HG03378 (cell line): Measurements from ENCODE around the gene NKD2.
A peak's percentile ranks its signal among the peaks of the same experiment; 100 is the strongest.
"Not testable (repeated sequence)": the region's sequence is repeated elsewhere in the genome, so short reads cannot be mapped to it uniquely, and the experiment has no call there.

Experiments used
- ATAC-seq: cut with Tn5 transposase; IDR thresholded peaks from one replicate; pipeline ENCODE4 v1.9.1; 2021; ENCODE audit warnings: mild to moderate bottlenecking, moderate library complexity; ENCODE audit not compliant: unreplicated experiment

Gene NKD2, protein sequence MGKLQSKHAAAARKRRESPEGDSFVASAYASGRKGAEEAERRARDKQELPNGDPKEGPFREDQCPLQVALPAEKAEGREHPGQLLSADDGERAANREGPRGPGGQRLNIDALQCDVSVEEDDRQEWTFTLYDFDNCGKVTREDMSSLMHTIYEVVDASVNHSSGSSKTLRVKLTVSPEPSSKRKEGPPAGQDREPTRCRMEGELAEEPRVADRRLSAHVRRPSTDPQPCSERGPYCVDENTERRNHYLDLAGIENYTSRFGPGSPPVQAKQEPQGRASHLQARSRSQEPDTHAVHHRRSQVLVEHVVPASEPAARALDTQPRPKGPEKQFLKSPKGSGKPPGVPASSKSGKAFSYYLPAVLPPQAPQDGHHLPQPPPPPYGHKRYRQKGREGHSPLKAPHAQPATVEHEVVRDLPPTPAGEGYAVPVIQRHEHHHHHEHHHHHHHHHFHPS

DNA sequence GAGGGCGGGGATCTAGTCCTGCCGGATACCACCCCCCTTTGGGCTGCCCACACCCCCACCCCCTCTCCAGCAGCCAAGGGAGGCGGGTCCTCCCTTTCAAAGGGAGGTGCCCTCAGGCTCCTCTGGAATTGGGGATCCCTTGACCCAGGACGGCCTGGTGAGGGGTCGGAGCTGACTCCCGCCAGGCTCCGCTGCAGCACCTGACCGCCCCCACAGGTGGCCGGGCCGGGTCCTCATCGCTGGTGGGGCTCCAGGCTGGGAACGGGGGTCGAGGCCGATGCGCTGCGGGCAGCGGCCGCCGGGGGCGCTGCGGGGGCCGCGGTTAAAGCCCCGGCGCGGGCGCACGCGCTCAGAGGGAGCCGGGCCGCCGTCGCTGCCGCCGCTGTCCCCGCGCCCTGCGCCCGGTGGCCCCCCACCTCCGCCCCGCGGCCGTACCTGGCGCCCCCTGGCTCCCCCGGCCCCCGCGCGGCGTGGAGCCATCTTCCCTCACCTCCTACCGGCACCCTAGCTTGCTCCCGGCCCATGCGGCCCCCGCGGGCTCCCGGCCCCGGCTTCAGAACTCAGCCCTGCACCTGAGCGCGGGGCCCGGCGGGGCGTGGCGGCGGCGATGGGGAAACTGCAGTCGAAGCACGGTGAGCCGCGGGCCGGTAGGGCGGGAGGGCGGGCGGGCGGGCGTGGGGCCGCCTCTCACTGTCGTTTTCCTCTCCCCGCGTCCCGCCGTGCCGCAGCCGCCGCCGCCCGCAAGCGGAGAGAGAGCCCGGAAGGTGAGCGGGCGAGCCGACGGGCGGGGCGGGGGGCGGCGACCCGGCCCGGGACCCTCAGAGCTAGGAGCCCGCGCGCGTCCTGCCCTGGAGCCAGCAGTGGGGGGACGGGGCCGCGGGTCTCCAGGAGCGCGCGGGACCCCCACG is at the start of gene NKD2:
Gene NKD2, plus strand, starts transcription at position 352 of the 908 bp plus-strand sequence. Its CDS starts 256 bp downstream, at position 608.
- ATAC-seq, result no peak

GRCh38 chr5:959581-960531 is 48.7 kb upstream of the NKD2 start:
- ATAC-seq, result no peak

DNA sequence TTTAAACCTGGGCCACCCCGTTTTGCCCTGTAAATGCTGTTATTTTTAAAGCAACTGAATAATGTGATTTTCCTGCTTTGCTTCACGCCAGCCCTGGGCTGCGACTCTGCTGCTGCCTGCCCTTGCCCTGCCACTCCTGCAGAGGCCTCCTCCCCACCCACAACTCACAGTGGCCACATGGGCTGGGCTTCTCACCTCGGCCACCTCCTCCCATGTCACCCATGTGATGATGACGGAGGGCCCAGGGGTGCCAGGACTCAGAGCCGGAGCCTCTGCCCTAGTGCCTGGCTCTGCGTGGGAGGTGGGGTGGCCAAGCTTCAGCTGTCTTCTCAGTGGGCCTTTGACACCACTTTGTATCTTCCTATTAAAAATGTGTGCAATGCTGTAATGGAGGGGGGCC is 48.1 kb upstream of the NKD2 start:
- ATAC-seq, result no peak

- no peak for ATAC-seq
Measured at GRCh38 chr5:961002-961710, 47.4 kb upstream of the NKD2 start.

DNA sequence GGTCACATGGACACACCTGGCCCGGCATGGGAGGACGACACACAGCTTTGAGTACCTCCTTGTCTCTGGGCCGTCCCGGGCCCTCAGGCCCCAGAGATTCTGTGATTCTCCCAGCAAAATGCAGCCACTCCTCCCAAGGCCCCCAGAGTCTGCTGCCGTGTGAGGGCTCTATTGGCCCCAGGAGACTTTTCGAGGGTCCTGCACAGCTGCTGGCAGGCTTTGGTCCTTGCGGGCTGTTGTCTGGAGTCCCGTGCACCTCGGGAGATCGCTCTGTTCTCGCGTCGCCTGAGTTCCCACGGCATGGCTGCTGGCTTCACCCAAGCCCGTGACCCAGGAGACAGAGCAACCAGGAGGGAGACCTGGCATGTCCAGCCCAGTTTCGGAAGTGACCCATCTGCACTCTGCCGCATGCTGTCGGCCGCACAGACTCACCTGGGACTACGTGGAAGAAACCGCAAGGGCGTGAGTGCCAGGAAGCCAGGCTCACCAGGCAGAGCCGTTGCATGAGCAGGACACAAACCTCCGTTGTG is 46.8 kb upstream of the NKD2 start:
- no peak for ATAC-seq

GRCh38 chr5:962386-962785 is 46.2 kb upstream of the NKD2 start:
- ATAC-seq, result no peak

DNA sequence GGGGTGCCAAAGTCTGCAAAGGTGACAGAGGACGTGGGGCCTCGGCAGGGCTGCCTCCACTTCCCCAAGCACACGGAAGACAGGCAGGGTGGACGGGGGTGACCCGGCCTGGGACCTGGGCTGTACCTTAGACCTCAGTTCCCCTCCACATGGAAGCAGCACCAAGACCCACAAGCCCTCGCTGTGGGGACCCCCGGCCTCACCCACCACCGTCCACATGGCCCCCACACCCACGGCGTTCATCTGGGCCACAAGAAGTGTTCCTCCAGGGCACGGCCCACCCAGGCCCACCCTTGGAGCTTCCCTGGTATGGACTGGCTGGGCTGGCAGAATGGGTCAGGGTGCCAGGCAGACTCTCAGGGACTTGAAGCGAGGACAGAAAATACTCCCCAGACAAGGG is 45.8 kb upstream of the NKD2 start:
- no peak for ATAC-seq

GRCh38 chr5:963310-963672 is 45.3 kb upstream of the NKD2 start:
- ATAC-seq, result no peak

DNA sequence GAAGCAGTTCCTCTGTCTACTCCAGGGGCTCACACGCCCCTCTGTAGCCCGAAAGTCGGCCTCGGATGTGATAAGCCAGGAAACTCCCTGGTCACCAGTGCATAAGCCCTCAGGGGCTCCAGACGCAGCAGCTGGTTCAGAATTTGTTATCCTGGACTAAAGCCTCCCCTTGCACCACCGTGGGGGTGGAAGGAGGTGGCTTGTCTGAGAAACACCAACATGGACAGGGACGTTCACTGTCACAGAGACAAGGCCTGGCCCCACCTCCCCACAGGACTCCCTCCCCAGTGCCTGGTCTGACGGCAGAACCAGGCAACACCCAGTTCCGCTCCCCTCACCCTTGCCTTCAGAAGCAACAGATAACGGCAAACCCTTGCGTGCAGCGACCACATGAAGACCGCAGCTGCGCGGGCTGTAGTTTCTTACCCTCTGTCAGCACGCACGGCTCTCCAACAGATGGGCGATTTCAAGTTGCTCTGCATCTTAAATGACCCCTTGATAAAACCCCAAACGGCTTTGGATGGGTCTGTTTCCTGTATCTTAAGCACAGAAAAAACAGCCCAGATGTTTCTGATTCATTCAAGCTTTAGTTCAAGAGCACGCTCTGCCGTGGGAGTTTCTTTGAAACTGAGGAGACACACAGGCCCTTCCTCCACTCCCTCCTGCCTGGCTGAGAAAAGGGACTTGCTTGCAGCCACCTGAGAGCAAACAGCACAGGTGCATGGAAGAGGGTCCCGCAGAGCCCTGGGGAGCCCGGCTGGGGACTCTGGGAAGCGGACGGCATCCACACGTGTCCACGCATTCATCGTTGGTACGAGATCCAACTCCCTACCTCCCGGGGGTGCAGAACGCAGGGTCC is 44.7 kb upstream of the NKD2 start:
- peak; percentile 69 for ATAC-seq

DNA sequence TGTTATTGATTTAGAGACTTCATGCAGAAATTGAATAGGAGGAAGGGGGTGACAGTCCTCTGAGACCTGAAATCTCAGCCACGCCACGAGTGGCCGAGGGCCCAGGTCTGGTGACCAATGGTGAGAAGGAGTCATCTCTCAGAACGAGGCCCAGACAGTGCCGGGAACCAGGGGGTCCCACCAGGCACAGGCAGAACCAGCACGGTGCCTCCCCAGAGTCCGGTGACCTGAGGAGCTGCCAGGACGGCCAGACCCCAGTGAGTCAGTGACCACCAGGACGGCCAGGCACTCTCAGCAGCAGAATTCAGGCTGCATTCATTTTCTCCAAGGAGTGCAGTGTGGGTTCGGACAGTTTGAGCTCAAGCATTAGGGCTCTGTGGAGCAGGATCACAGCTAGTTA is 43.8 kb upstream of the NKD2 start:
- no peak for ATAC-seq

DNA sequence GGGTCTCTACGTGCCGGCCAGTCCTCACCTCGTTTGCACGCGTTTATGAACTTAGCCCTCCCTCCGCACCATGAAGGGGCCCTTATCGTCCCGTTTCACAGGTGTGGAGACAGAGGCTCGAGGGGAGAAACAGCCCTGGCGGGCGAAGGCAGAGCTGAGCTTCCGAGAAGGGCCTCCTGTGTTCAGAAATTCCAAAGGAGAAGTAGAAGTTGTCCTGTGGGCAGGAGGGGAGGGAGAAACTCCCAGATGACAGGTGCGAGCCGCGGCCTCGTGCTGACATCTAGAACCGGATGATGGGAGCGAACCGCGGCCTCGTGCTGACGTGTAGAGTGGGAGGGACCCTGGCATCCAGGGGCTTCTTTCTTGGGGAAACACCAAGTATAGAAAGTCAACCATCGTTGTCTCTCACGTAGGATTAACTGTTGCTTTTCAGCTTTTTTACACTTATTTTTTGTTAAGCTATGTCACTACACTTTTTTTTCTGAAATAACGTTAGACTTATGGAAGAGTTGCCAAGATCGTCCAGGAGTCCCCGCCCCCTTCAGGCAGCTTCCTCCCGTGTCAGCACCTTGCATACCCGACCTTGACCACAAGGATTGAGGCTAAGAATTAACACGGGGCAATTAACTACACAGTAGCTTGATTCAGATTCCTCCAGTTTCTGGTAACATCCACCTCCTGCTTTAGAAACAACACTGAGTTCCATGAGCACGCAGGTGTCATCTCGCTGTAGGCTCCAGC is 42.8 kb upstream of the NKD2 start:
- no peak for ATAC-seq

DNA sequence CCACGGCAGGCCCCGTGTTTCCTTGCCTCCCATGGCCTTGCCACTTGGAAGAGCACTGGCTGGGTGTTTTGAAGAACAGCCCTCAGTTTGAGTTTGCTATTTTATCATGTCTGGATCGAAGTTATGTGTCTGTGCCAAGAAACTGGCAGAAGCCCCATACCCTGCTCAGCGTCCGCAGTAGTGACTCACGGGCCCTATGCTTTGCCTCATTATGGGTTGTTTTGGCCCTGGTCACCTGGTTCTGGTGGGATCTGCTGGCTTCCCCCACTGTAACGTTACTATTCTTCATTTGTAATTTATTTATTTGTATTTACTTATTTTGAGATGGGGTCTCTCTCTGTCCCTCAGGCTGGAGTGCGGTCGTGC is 42.3 kb upstream of the NKD2 start:
- ATAC-seq, result no peak

- ATAC-seq, result no peak
Measured at GRCh38 chr5:966941-967340, 41.7 kb upstream of the NKD2 start.

DNA sequence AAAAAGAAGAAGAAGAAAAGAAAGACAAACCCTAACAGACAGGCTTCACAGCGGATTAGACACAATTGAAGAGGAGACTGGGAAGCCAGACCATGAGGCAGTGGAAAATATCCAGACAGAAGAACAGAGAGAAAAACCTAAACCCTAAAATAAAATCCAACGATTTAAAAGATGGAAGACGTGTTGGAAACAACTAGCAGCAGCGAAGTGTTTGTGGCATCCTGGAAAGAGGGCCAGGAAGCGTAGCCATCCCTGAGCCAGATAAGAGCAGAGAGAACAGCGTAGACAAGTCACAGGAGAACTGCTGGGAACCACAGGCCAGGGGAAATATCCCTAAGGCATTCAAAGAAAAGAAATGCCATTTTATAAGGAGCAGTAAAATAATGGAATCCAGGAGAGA is 39.7 kb upstream of the NKD2 start:
- ATAC-seq, result no peak

DNA sequence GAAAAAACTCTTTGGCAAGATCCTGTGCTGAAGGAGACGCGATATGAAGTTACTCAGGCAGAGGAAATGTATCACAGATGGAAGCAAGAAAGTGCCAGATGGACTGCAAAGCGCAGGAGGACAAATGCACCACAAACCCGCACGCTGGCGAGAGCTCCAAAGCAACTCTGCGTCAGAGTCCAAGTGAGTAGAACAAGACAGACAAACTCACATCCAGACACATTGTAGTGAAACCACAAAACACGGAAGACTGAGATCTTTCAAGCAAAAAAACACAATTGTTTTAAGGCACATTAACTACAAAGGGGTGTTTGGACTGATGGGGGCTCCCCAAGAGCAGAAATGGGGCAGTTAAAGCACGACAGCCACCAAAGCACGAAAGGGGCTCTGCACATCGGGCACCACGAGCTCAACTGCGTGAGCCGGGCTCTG is 39.2 kb upstream of the NKD2 start:
- no peak for ATAC-seq

GRCh38 chr5:972575-972974 is 36.0 kb upstream of the NKD2 start:
- not testable (repeated sequence) for ATAC-seq

- ATAC-seq, result no peak
Measured at GRCh38 chr5:976849-977751, 31.5 kb upstream of the NKD2 start.
